C4-2B (cell line): Measurements from ENCODE around the gene FRMD1.

Experiments used
- H3K27ac ChIP-seq: fragments of 450-650 bp; 2 replicates; pipeline ENCODE4 v1.5.1; 2017
- ZFX ChIP-seq: fragments of 450-650 bp; IDR thresholded peaks from 2 replicates; pipeline ENCODE4 v1.6.1; 2017
- TF ChIP-seq, protein P1 (sequence below): fragments of 450-650 bp; conservative IDR thresholded peaks from 2 replicates; pipeline ENCODE4 v1.5.1; 2017; ENCODE audit warnings: mild to moderate bottlenecking

FRMD1 gene

GRCh38 chr6:168030218-168030746, 48.7 kb downstream of the FRMD1 start:
- TF ChIP-seq ZFX: no peak
- TF ChIP-seq, protein P1, sequence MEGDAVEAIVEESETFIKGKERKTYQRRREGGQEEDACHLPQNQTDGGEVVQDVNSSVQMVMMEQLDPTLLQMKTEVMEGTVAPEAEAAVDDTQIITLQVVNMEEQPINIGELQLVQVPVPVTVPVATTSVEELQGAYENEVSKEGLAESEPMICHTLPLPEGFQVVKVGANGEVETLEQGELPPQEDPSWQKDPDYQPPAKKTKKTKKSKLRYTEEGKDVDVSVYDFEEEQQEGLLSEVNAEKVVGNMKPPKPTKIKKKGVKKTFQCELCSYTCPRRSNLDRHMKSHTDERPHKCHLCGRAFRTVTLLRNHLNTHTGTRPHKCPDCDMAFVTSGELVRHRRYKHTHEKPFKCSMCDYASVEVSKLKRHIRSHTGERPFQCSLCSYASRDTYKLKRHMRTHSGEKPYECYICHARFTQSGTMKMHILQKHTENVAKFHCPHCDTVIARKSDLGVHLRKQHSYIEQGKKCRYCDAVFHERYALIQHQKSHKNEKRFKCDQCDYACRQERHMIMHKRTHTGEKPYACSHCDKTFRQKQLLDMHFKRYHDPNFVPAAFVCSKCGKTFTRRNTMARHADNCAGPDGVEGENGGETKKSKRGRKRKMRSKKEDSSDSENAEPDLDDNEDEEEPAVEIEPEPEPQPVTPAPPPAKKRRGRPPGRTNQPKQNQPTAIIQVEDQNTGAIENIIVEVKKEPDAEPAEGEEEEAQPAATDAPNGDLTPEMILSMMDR: no peak
- no peak overlapping the region for H3K27ac ChIP-seq

- TF ChIP-seq, protein P1: no peak
- no peak for TF ChIP-seq ZFX
- no peak overlapping the region for H3K27ac ChIP-seq
Observed at GRCh38 chr6:168029459-168030217, 49.4 kb downstream of the FRMD1 start.

DNA sequence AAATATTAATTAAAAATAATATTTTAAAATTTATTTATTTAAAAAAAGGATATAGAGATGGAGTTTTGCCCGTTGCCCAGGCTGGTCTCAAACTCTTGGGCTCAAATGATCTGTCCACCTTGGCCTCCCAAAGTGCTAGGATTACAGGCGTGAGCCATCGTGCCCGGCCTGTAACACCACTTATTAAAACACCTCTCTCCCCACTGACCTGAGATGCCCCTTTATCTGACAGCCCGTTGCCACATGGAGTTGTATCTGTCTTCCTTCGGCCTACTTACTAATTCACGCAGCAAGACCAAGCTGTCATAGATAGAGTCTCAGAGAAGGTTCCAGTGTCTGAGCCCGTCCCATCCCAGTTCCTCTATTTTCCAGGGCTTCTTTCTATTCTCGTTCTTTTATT, 50.8 kb downstream of the FRMD1 start:
- TF ChIP-seq ZFX: no peak
- TF ChIP-seq, protein P1: no peak
- no peak overlapping the region for H3K27ac ChIP-seq

GRCh38 chr6:168027521-168027920, 51.5 kb downstream of the FRMD1 start:
- H3K27ac ChIP-seq: no peak overlapping the region
- no peak for TF ChIP-seq ZFX
- TF ChIP-seq, protein P1: no peak

DNA sequence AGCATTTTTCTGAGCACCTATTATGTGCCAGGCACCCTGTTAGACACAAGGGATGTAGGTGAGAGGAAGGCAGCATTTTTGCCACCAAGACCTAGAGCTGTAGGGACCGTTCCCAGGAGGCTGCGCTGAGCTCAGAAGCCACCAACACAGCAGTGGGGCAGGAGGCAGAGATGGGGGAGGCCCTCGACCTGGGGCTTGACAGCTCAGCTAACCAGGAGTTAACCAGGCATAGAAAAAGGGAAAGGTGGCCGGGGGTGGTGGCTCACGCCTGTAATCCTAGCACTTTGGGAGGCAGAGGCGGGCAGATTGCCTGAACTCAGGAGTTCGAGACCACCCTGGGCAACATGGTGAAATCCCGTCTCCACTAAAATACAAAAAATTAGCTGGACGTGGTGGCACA, 52.1 kb downstream of the FRMD1 start:
- no peak overlapping the region for H3K27ac ChIP-seq
- TF ChIP-seq, protein P1: no peak
- no peak for TF ChIP-seq ZFX

- H3K27ac ChIP-seq: no peak overlapping the region
- TF ChIP-seq ZFX: no peak
- TF ChIP-seq, protein P1: no peak
Observed at GRCh38 chr6:168025831-168026710, 52.9 kb downstream of the FRMD1 start.

GRCh38 chr6:168024951-168025510, 54.0 kb downstream of the FRMD1 start:
- TF ChIP-seq ZFX: no peak
- TF ChIP-seq, protein P1: no peak
- peak overlapping the region; percentile 16; the same call in 1 of the 2 replicates for H3K27ac ChIP-seq
